ENCODE measurements around the gene ANGPTL1.

DNA sequence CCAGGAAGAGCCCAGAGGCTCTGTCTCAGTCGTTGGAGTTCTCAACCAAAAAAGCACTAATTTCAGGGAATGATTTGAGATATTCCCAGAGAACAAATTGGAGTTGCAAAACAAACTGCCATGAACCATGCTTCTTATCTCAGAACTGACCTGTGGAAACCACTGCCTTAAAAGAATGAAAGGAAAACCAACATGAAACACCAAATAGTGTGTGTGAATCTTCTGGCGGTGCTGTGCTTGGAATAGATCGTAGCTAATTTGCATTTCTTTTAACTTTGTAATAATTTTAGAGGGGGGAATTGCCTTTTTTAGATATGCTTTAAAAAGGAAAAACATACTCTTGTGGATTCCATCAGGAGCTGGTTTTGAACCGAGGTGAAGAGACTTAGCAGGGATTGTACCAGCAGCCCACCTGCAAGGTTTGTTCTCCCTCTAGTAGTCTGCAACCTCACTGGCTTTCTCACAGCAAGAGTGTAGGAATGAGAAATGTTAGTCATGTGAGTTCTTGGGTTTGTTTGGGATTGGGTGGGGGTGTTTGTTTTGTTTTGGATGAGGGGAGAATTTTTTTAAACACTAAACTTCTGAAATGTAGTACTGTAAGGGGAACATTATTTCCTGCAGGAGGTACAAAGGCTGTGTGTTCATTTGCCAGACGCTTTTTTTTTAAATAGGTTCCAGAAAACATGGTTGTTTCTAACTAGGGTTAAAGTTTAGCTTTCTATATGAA, 45.7 kb upstream of the ANGPTL1 start:
- TF ChIP-seq, protein P1, sequence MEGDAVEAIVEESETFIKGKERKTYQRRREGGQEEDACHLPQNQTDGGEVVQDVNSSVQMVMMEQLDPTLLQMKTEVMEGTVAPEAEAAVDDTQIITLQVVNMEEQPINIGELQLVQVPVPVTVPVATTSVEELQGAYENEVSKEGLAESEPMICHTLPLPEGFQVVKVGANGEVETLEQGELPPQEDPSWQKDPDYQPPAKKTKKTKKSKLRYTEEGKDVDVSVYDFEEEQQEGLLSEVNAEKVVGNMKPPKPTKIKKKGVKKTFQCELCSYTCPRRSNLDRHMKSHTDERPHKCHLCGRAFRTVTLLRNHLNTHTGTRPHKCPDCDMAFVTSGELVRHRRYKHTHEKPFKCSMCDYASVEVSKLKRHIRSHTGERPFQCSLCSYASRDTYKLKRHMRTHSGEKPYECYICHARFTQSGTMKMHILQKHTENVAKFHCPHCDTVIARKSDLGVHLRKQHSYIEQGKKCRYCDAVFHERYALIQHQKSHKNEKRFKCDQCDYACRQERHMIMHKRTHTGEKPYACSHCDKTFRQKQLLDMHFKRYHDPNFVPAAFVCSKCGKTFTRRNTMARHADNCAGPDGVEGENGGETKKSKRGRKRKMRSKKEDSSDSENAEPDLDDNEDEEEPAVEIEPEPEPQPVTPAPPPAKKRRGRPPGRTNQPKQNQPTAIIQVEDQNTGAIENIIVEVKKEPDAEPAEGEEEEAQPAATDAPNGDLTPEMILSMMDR (IDR thresholded peaks at IDR 0.05; ENCODE audit: poor library complexity, severe bottlenecking), result no peak
- TF ChIP-seq TAF1 (IDR thresholded peaks at IDR 0.05; ENCODE audit: low read depth), result no peak
- TF ChIP-seq MXI1 (conservative IDR thresholded peaks at IDR 0.05; ENCODE audit: poor library complexity, severe bottlenecking), result no peak
- TF ChIP-seq EZH2 (IDR thresholded peaks at IDR 0.05; ENCODE audit: borderline replicate concordance, insufficient read depth, low read length, poor library complexity, severe bottlenecking), result no peak
- TF ChIP-seq, protein P2, sequence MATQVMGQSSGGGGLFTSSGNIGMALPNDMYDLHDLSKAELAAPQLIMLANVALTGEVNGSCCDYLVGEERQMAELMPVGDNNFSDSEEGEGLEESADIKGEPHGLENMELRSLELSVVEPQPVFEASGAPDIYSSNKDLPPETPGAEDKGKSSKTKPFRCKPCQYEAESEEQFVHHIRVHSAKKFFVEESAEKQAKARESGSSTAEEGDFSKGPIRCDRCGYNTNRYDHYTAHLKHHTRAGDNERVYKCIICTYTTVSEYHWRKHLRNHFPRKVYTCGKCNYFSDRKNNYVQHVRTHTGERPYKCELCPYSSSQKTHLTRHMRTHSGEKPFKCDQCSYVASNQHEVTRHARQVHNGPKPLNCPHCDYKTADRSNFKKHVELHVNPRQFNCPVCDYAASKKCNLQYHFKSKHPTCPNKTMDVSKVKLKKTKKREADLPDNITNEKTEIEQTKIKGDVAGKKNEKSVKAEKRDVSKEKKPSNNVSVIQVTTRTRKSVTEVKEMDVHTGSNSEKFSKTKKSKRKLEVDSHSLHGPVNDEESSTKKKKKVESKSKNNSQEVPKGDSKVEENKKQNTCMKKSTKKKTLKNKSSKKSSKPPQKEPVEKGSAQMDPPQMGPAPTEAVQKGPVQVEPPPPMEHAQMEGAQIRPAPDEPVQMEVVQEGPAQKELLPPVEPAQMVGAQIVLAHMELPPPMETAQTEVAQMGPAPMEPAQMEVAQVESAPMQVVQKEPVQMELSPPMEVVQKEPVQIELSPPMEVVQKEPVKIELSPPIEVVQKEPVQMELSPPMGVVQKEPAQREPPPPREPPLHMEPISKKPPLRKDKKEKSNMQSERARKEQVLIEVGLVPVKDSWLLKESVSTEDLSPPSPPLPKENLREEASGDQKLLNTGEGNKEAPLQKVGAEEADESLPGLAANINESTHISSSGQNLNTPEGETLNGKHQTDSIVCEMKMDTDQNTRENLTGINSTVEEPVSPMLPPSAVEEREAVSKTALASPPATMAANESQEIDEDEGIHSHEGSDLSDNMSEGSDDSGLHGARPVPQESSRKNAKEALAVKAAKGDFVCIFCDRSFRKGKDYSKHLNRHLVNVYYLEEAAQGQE (IDR thresholded peaks at IDR 0.05; ENCODE audit: borderline replicate concordance), result no peak
- TF ChIP-seq EP300 (conservative IDR thresholded peaks at IDR 0.05; ENCODE audit: poor library complexity, severe bottlenecking), result no peak
- no peak for TF ChIP-seq RAD21 (conservative IDR thresholded peaks at IDR 0.05)

Measured in neural cell (in vitro differentiated cells).